Mesothelial cell of epicardium (in vitro differentiated cells): ENCODE measurements around the gene FGF12. TPM values are rescaled to one million over a fixed set of nuclear protein-coding genes. Genes with fewer than 3 reads are reported as not detected.

Source experiments
- DNase-seq, 2 experiments: peaks; one replicate each; pipeline ENCODE4 v3.0.0; 2021; ENCODE audit warnings: low spot score in 2 of 2; ENCODE audit not compliant: unreplicated experiment in 2 of 2
- H3K27ac Mint-ChIP-seq: 2 replicates; pipeline ENCODE4 v1.8.0; 2021; ENCODE audit warnings: mixed read lengths
- H3K27me3 Mint-ChIP-seq: 2 replicates; pipeline ENCODE4 v1.8.0; 2021; ENCODE audit warnings: low read depth, mixed read lengths
- H3K36me3 Mint-ChIP-seq: 2 replicates; pipeline ENCODE4 v1.8.0; 2021; ENCODE audit warnings: mixed read lengths
- H3K4me1 Mint-ChIP-seq: 2 replicates; pipeline ENCODE4 v1.8.0; 2021; ENCODE audit warnings: mixed read lengths
- H3K4me3 Mint-ChIP-seq: 2 replicates; pipeline ENCODE4 v1.8.0; 2021; ENCODE audit warnings: mild to moderate bottlenecking, moderate library complexity, mixed read lengths
- H3K9me3 Mint-ChIP-seq: 2 replicates; pipeline ENCODE4 v1.8.0; 2021; ENCODE audit warnings: mixed read lengths
- total RNA-seq: library from RNA; stranded (reverse); gene quantifications from 3 replicates; pipeline ENCODE4 v1.2.1, GENCODE V29; 2021
- TF ChIP-seq, protein P1 (sequence below): fragments of 200-600 bp; sonication (generic); IDR thresholded peaks from one replicate; pipeline ENCODE4 v1.5.0; 2021; ENCODE audit warnings: antibody characterized with exemption; ENCODE audit not compliant: unreplicated experiment

The FGF12 gene
- total RNA-seq, 1 donor from 2014 or later, result 1.0 TPM

DNA sequence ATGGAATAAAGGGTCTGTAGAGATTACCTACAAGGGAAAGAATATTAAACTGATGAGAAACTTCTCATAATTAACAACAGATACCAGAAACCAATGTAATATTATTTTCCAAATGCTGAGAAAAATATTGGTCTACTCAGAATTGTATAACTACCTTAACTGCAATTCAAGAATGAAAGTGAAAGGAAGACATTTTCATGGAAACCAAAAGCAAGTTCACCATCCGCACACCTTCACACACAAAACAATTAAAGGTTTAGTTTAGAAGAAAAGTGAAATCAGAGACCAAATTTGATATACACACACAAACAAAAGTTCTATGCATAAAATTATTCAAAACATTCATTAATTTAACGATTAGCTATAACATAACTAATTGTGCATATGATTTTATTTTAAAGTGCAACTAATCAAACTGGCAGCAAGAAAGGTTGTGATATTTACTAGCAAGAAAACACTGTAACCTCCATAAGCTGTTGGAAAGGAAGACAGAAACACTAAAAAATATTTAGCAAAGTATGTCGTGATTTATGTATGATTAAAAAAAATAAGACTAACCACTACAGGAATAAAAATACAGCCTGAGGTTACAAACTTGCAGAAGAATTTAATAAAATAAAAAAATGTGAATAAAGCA lies 395.5 kb downstream of the FGF12 start:
- Mint-ChIP-seq H3K4me1 (peaks cover 3% of the 10 kb centered on the region), H3K4me3 (no peak overlapping the region), H3K9me3 (no peaks in the 10 kb centered on the region), H3K27me3 (no peaks in the 10 kb centered on the region), H3K27ac (no peak overlapping the region), H3K36me3 (no peaks in the 10 kb centered on the region)
- no peak for DNase-seq
- TF ChIP-seq, protein P1, sequence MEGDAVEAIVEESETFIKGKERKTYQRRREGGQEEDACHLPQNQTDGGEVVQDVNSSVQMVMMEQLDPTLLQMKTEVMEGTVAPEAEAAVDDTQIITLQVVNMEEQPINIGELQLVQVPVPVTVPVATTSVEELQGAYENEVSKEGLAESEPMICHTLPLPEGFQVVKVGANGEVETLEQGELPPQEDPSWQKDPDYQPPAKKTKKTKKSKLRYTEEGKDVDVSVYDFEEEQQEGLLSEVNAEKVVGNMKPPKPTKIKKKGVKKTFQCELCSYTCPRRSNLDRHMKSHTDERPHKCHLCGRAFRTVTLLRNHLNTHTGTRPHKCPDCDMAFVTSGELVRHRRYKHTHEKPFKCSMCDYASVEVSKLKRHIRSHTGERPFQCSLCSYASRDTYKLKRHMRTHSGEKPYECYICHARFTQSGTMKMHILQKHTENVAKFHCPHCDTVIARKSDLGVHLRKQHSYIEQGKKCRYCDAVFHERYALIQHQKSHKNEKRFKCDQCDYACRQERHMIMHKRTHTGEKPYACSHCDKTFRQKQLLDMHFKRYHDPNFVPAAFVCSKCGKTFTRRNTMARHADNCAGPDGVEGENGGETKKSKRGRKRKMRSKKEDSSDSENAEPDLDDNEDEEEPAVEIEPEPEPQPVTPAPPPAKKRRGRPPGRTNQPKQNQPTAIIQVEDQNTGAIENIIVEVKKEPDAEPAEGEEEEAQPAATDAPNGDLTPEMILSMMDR, result no peak

DNA sequence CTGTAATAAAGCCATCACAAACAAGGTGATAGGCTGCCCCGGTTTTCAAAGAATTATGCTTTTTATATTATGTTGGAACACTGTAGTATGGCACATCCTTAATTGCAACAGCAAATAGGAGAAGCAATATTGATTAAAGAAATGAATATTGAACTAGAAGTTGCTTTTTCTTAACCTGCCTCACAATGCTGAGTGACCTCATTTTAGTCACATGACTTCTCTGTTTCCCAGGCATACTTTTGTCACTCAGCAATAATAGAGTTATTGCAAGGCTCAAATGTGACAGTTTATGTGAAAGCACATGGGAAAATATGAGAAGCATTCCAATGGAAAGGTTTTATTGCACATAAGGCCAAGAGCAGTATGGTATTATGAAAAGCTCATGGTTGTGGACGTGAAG lies 400.7 kb downstream of the FGF12 start:
- Mint-ChIP-seq H3K9me3 (peaks cover 11% of the 10 kb centered on the region), H3K27me3 (no peaks in the 10 kb centered on the region), H3K36me3 (no peaks in the 10 kb centered on the region), H3K4me1 (peaks cover 5% of the 10 kb centered on the region), H3K4me3 (no peak overlapping the region), H3K27ac (no peak overlapping the region)
- DNase-seq, result no peak
- TF ChIP-seq, protein P1, result no peak

GRCh38 chr3:192317564-192317963 lies 409.8 kb downstream of the FGF12 start:
- H3K36me3 Mint-ChIP-seq, result no peaks in the 10 kb centered on the region
- no peaks in the 10 kb centered on the region for H3K27me3 Mint-ChIP-seq
- no peak overlapping the region for H3K27ac Mint-ChIP-seq
- DNase-seq, result no peak
- H3K4me1 Mint-ChIP-seq, result peaks cover 4% of the 10 kb centered on the region
- peaks cover 14% of the 10 kb centered on the region for H3K9me3 Mint-ChIP-seq
- H3K4me3 Mint-ChIP-seq, result no peak overlapping the region
- TF ChIP-seq, protein P1, result no peak

DNA sequence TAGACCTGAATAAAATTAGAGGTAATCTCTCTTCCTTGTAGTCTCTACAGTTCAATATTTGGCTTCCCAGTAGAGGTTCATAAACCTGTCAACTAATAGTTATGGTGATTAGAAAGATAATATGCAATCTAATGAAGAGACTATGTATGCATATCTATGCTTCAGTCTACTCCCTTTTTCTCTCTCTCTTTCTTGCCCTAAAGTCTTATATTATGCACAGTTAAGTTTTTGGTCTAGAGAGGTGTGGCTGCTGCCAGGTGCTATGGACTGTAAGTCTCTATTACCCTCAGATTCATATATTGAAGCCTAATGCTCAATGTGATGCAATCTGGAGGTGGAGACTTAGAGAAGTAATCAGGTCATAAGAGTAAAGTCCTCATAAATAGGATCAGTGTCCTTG lies 413.7 kb downstream of the FGF12 start:
- Mint-ChIP-seq H3K9me3 (peaks cover 11% of the 10 kb centered on the region), H3K27ac (no peak overlapping the region), H3K36me3 (no peaks in the 10 kb centered on the region), H3K4me3 (no peak overlapping the region), H3K4me1 (peaks cover 4% of the 10 kb centered on the region), H3K27me3 (peaks cover 3% of the 10 kb centered on the region)
- DNase-seq, result no peak
- TF ChIP-seq, protein P1, result no peak

- Mint-ChIP-seq H3K27ac (no peak overlapping the region), H3K4me1 (no peaks in the 10 kb centered on the region), H3K4me3 (no peak overlapping the region), H3K36me3 (no peaks in the 10 kb centered on the region), H3K27me3 (peaks cover 16% of the 10 kb centered on the region), H3K9me3 (no peaks in the 10 kb centered on the region)
- TF ChIP-seq, protein P1, result no peak
- no peak for DNase-seq
These were observed 419.7 kb downstream of the FGF12 start for GRCh38 chr3:192307631-192308030.

GRCh38 chr3:192303235-192303634 lies 424.1 kb downstream of the FGF12 start:
- Mint-ChIP-seq H3K4me3 (no peak overlapping the region), H3K27ac (no peak overlapping the region), H3K9me3 (no peaks in the 10 kb centered on the region), H3K36me3 (no peaks in the 10 kb centered on the region), H3K27me3 (peaks cover 25% of the 10 kb centered on the region), H3K4me1 (no peaks in the 10 kb centered on the region)
- no peak for DNase-seq
- TF ChIP-seq, protein P1, result no peak
